Measurements from ENCODE around the gene HCAR2. TPM values are rescaled to one million over a fixed set of nuclear protein-coding genes. Genes with fewer than 3 reads are reported as not detected.
"Not testable (repeated sequence)": the region's sequence is repeated elsewhere in the genome, so short reads cannot be mapped to it uniquely, and the experiment has no call there.

The HCAR2 gene
- total RNA-seq, 2 donors from 2014 or later = not detected

- H3K4me3 ChIP-seq (ENCODE audit: low read length); H3K27ac ChIP-seq (ENCODE audit: low read depth, low read length); H3K27ac Mint-ChIP-seq; H3K36me3 Mint-ChIP-seq (ENCODE audit: low read depth); H3K27me3 Mint-ChIP-seq (ENCODE audit: insufficient read depth); H3K4me3 Mint-ChIP-seq; H3K4me1 ChIP-seq (ENCODE audit: control insufficient read depth, insufficient read depth, low read length); H3K9me3 ChIP-seq (ENCODE audit: control insufficient read depth, low read length); H3K4me1 Mint-ChIP-seq; H3K9ac ChIP-seq (ENCODE audit: extremely low read depth, low read length, poor library complexity, severe bottlenecking); H3K9me3 Mint-ChIP-seq; DNase-seq; H3K27me3 ChIP-seq (ENCODE audit: control insufficient read depth, insufficient read depth, low read length, poor library complexity, severe bottlenecking); H3K36me3 ChIP-seq (ENCODE audit: control insufficient read depth, insufficient read depth, low read length): not testable (repeated sequence)
- 86 to 92% methylated on average over 2 of the region's 2 CpGs for WGBS, 2 experiments (ENCODE audit: insufficient coverage in 1 of 2, insufficient read length in 1 of 2)
Measured at GRCh38 chr12:122710341-122710740, 7.2 kb upstream of the HCAR2 start.

GRCh38 chr12:122709287-122709686 lies 6.1 kb upstream of the HCAR2 start:
- H3K9me3 ChIP-seq (ENCODE audit: control insufficient read depth, low read length); H3K4me3 ChIP-seq (ENCODE audit: low read length); H3K27me3 ChIP-seq (ENCODE audit: control insufficient read depth, insufficient read depth, low read length, poor library complexity, severe bottlenecking); H3K4me1 ChIP-seq (ENCODE audit: control insufficient read depth, insufficient read depth, low read length); H3K9ac ChIP-seq (ENCODE audit: extremely low read depth, low read length, poor library complexity, severe bottlenecking); DNase-seq; H3K27ac ChIP-seq (ENCODE audit: low read depth, low read length); H3K27ac Mint-ChIP-seq; H3K9me3 Mint-ChIP-seq; H3K4me1 Mint-ChIP-seq; H3K4me3 Mint-ChIP-seq; H3K36me3 Mint-ChIP-seq (ENCODE audit: low read depth); H3K36me3 ChIP-seq (ENCODE audit: control insufficient read depth, insufficient read depth, low read length); H3K27me3 Mint-ChIP-seq (ENCODE audit: insufficient read depth): not testable (repeated sequence)
- WGBS, 2 experiments (ENCODE audit: insufficient coverage in 1 of 2, insufficient read length in 1 of 2) = no CpG with 5 or more reads among the region's 3 CpGs

DNA sequence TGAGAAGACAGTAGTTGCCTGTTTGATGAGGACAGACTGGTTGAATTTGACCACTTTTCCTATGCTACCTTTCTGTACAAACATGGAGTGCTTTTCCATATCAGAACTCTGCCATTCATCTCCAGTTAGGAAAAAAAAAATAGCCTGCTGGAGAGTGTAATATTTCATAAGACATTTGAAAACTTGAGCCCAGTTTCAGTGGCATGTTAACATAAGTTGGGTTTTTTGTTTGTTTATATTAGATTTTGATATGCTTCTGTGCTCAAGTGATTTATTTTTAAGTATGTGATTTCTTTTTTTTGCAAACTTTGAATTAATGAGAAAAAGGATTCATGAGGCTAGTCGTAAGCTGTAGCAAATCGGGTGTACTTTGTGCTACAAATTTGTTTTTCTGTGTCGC lies 684 bp upstream of the HCAR2 start:
- H3K4me3 ChIP-seq (ENCODE audit: low read length); H3K4me1 ChIP-seq (ENCODE audit: control insufficient read depth, insufficient read depth, low read length); H3K9me3 Mint-ChIP-seq; H3K36me3 Mint-ChIP-seq (ENCODE audit: low read depth); H3K27me3 ChIP-seq (ENCODE audit: control insufficient read depth, insufficient read depth, low read length, poor library complexity, severe bottlenecking); H3K9ac ChIP-seq (ENCODE audit: extremely low read depth, low read length, poor library complexity, severe bottlenecking); H3K36me3 ChIP-seq (ENCODE audit: control insufficient read depth, insufficient read depth, low read length); H3K27ac ChIP-seq (ENCODE audit: low read depth, low read length); H3K27me3 Mint-ChIP-seq (ENCODE audit: insufficient read depth); DNase-seq; H3K4me1 Mint-ChIP-seq; H3K27ac Mint-ChIP-seq; H3K9me3 ChIP-seq (ENCODE audit: control insufficient read depth, low read length); H3K4me3 Mint-ChIP-seq: not testable (repeated sequence)
- no CpG with 5 or more reads among the region's 3 CpGs for WGBS, 2 experiments (ENCODE audit: insufficient coverage in 1 of 2, insufficient read length in 1 of 2)

- WGBS, 2 experiments (ENCODE audit: insufficient coverage in 1 of 2, insufficient read length in 1 of 2) = 87 to 88% methylated on average over 3 of the region's 4 CpGs
- not testable (repeated sequence) for H3K36me3 Mint-ChIP-seq (ENCODE audit: low read depth); H3K27ac ChIP-seq (ENCODE audit: low read depth, low read length)
Measured at GRCh38 chr12:122701481-122701880, 1.7 kb downstream of the HCAR2 start.

GRCh38 chr12:122700038-122700710 lies 3.0 kb downstream of the HCAR2 start:
- not testable (repeated sequence) for H3K36me3 ChIP-seq (ENCODE audit: control insufficient read depth, insufficient read depth, low read length); H3K9ac ChIP-seq (ENCODE audit: extremely low read depth, low read length, poor library complexity, severe bottlenecking); H3K9me3 Mint-ChIP-seq; DNase-seq; H3K27ac Mint-ChIP-seq; H3K4me3 ChIP-seq (ENCODE audit: low read length); H3K9me3 ChIP-seq (ENCODE audit: control insufficient read depth, low read length); H3K36me3 Mint-ChIP-seq (ENCODE audit: low read depth); H3K27me3 ChIP-seq (ENCODE audit: control insufficient read depth, insufficient read depth, low read length, poor library complexity, severe bottlenecking); H3K4me3 Mint-ChIP-seq; H3K4me1 ChIP-seq (ENCODE audit: control insufficient read depth, insufficient read depth, low read length); H3K27me3 Mint-ChIP-seq (ENCODE audit: insufficient read depth); H3K27ac ChIP-seq (ENCODE audit: low read depth, low read length)
- WGBS, 2 experiments (ENCODE audit: insufficient coverage in 1 of 2, insufficient read length in 1 of 2) = 100% methylated on average over 1 of the region's 9 CpGs; no CpG with 5 or more reads in 1 of the 2 experiments
- H3K4me1 Mint-ChIP-seq = peaks cover 13% of the 10 kb centered on the region

More at GRCh38 chr12:122701481-122701880, 1.7 kb downstream of the HCAR2 start:
- peaks cover 13% of the 10 kb centered on the region for H3K4me1 Mint-ChIP-seq
- H3K36me3 ChIP-seq (ENCODE audit: control insufficient read depth, insufficient read depth, low read length); H3K9me3 ChIP-seq (ENCODE audit: control insufficient read depth, low read length); H3K27me3 Mint-ChIP-seq (ENCODE audit: insufficient read depth); H3K4me3 Mint-ChIP-seq; H3K9ac ChIP-seq (ENCODE audit: extremely low read depth, low read length, poor library complexity, severe bottlenecking); H3K9me3 Mint-ChIP-seq; H3K27ac Mint-ChIP-seq; DNase-seq; H3K4me1 ChIP-seq (ENCODE audit: control insufficient read depth, insufficient read depth, low read length); H3K27me3 ChIP-seq (ENCODE audit: control insufficient read depth, insufficient read depth, low read length, poor library complexity, severe bottlenecking); H3K4me3 ChIP-seq (ENCODE audit: low read length): not testable (repeated sequence)

- not testable (repeated sequence) for H3K27me3 ChIP-seq (ENCODE audit: control insufficient read depth, insufficient read depth, low read length, poor library complexity, severe bottlenecking); H3K9ac ChIP-seq (ENCODE audit: extremely low read depth, low read length, poor library complexity, severe bottlenecking); H3K27me3 Mint-ChIP-seq (ENCODE audit: insufficient read depth); H3K4me1 ChIP-seq (ENCODE audit: control insufficient read depth, insufficient read depth, low read length); H3K9me3 ChIP-seq (ENCODE audit: control insufficient read depth, low read length); H3K4me3 Mint-ChIP-seq; H3K4me3 ChIP-seq (ENCODE audit: low read length); H3K36me3 ChIP-seq (ENCODE audit: control insufficient read depth, insufficient read depth, low read length); H3K27ac ChIP-seq (ENCODE audit: low read depth, low read length); H3K36me3 Mint-ChIP-seq (ENCODE audit: low read depth); H3K9me3 Mint-ChIP-seq; DNase-seq; H3K27ac Mint-ChIP-seq
- H3K4me1 Mint-ChIP-seq = peaks cover 13% of the 10 kb centered on the region
- WGBS, 2 experiments (ENCODE audit: insufficient coverage in 1 of 2, insufficient read length in 1 of 2) = 98 to 100% methylated on average over 2 of the region's 2 CpGs
Measured at GRCh38 chr12:122696922-122697321, 6.2 kb downstream of the HCAR2 start.
